Right forelimb (tissue), 1 donor: ENCODE measurements around the gene CD9.
A peak's percentile ranks its signal among the peaks of the same experiment; 100 is the strongest.
"Not testable (repeated sequence)": the region's sequence is repeated elsewhere in the genome, so short reads cannot be mapped to it uniquely, and the experiment has no call there.

ENCODE experiments used
- DNase-seq: peaks from one replicate; pipeline ENCODE4 v3.0.0-alpha.2; 2018

Gene CD9

DNA sequence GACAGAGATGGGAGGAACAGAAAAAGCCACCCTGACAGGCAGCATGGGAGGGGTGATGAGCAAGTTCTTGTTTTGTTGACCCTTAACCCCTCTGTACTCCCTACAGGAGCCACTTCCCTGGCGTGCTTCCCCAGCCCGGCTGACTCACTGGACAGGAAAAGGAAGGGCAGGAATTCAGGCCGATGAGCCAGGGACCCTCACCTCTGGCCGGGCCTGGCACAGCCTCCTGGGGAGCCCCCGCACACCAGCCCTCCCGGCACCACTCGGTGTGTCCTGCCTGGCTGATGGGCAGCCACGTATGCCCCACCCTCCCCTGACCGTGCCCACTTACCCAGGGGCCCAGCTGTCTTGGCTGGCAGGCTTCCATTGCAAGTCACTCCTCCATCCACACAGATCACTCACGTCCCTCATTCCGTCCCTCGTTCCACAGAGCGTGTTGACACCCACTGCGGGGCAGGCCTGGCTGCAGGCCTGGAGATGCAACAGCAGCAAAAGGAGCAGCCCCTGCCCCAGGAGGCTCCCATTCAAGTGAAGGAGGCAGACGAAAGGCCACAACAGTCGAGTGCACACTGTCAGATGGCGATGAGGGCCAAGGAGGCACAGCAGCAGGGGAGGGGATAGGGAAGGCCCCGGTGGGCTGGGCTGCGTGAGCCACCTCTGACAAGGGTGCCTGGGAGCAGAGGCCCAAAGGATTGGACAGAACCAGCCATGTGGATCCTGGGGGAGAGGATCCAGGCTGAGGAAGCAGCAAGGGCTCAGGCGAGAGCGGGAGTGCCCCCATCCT is 19.7 kb upstream of the CD9 start:
- DNase-seq = no peak

DNA sequence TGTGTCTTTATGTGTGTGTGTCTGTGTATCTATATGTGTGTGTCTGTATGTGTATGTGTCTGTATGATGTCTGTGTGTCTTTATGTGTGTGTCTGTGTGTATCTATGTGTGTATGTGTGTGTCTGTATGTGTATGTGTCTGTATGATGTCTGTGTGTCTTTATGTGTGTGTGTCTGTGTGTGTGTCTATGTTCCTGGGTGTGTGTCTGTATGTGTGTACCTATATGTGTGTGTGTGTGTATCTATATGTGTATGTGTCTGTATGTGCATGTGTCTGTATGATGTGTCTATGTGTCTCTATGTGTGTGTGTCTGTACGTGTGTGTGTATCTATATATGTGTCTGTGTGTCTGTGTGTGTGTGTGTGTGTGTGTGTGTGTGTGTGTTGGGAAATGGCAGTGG is 19.0 kb upstream of the CD9 start:
- DNase-seq = no peak

DNA sequence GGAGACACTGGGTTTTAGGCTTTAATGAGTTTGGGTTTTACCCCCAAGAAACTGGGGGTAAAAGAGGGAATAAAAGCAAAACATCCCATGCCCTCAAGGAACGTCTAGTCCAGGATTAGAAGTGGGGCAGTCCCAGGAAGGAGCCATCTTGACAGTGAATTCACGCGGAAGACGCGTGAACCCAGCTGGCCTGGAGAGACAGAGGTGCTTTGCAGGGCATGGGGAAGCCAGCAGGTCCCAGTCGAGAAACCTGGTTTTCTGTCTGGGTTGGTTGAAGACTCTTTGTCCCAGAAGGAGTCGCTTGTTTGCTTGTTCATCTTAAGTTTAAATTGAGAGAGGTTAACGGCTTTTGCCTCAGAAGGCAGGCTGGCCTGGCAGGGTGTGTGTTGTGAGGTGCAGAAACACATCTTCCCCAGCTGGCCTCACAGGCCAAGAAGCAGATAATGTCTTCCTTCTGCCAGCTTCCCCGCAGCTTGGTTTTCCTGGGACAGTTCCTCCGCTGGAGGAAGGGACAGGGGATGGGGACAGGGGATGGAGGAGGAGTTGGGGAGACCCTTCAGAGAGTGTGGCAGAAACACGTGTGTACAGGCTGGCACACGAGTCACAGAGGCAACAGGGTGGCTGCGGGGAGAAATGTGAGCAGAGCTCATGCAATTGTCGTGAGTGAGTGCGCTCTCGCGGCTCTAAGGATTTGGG is 18.5 kb upstream of the CD9 start:
- DNase-seq = no peak

DNA sequence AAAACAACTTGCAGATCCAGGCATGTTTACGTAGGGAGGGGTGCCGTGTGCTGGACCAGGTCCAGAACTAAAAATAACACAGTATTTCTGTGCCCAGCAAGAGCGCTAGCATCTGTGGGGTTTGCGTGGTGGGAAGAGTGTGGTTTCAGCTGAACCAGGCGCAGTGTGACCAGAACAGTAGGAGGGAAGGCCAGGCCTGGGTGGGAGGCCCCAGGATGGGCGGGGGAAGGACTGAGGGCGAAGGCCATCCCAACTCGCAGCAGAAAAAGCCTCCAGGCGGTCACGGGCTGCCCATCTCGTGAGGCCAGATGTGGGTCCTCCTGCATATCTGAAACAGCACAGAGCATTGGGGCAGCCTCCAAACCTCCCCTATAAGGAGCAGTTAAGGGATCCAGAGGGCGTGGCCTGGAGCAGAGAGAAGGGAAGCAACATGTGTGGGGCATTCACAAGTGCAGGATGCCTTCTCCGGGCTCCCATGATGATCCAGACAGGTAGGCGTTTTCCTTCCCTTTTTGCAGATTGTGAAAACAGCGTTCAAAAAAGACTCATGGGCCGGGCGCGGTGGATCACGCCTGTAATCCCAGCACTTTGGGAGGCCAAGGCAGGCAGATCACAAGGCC is 17.8 kb upstream of the CD9 start:
- no peak for DNase-seq

DNA sequence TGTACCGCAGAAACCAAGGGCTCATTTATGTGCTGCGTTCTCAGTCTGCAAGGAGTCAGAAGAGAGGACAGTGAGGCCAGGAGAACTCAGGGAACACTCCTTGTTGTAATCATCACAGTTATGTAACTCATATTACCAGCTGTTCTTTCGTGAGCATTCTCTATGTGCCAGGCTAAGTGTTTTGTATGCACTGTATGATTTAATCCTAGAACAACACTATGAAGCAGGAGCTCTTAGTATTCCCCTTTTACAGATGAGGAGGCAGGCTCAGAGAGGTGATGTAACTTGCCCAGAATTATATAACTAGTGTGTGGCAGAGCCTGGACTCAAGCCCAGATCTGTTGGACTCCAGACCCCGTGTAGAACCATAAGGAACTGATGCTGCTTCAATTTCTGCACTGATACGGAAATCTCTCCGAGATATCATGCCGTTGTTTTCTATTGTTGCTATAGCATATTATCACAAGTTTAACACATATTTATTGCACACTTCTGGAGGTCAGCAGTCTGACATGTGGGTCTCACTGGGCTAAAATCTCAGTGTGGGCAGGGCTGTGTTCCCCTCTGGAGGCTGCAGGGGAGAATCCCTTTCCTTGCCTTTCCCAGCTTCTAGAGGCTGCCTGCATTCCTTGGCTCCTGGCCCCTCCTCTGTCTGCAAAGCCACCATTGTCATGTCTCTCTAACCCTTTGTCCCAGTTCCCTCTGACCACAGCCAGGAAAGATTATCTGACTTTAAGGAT is 16.3 kb upstream of the CD9 start:
- DNase-seq = no peak

DNA sequence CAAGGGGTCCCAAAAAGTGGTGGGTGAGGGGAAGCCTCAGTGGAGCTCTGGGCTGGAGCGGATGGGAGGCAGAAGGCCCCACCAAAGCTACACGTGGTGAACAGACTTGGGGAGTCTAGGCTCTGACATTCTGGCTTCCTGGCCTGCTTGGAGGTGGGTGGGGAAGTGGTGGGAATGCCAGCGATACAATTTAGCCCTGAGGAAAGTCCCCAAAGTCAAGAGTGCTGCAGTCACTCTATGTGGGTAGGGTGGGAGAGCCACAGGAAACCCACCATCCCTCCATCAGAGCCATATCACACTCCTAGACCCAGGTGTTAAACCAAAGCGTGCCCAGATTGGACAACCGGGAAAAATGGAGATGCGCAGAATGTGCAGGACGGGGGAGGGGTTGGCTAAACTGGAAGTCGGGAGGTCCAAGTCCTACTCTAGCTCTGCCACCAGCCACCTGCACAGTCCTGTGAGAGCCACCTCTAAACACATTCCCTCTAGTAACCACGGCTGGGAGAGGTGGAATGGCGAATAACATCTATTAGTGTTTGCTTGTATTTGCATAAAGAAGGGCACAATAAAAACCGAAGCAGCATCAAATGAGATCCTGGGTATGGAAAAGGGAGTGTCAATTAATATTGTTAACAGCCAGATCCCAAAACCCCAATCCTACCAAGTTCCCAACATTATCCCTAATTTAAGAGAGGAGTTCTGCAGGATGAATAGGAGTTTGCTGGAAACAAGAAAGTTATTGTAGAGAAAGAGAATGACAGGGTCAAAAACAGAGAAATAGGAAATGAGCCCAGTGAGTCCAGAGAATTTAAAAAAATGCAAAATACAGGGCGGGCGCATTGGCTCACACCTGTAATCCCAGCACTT is 14.0 kb upstream of the CD9 start:
- DNase-seq = no peak

DNA sequence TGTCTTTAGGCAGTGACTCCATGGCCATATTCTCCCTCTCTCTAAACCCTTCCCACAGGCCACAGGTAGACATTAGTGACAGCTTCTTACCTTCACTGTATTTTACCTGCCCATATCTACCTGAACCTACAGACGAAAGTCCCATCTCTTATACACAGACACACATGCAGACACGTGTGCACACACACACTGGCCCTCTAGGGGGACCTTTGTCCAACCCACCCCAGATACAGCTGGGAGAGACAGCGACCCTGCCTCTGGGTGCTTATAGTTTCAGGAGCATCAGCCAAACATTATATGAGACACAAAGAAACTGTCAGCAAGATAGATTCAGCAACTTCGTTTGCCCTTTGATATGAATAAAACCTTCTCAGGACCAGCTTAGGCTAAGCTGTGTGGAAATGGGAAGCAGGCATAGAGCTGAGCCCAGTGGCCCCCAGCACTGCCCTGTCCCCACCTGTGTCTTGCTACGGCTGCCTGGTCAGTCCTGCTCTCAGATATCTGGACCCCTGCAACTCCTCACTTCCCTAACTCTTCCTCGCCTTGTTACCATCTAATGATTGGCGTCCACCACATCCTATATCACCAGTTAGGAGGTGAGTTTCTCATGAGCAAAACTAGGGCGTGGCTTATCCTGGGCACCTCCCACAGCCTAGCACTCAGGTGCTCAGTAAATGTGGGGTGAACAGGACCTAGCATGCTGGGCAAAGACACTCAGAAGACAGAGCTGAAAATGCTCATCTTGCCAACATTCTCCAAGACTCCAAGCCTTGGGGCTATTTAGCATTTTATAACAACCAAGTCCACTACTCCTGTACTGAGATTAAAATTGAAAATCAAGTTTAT is 12.0 kb upstream of the CD9 start:
- DNase-seq = no peak

DNA sequence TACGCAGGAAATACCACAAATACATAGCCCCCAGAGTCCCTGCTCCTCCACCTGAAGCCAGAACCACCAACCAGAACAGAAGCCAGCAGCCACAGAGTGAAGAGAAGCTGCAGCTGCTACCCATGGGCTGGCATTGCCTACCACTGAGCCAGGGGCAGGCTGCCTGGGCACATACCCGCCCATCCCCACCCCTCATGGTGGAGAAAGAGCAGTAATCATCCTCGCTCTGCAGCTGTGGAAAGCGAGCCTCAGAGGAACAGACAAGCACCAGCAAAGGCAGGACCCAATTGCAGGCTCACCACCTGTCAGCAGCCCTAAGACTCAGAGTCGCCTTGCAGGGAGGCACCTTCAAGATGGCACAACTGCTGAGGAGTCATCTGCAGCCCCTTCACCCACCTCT is 11.2 kb upstream of the CD9 start:
- peak; percentile 35 for DNase-seq

DNA sequence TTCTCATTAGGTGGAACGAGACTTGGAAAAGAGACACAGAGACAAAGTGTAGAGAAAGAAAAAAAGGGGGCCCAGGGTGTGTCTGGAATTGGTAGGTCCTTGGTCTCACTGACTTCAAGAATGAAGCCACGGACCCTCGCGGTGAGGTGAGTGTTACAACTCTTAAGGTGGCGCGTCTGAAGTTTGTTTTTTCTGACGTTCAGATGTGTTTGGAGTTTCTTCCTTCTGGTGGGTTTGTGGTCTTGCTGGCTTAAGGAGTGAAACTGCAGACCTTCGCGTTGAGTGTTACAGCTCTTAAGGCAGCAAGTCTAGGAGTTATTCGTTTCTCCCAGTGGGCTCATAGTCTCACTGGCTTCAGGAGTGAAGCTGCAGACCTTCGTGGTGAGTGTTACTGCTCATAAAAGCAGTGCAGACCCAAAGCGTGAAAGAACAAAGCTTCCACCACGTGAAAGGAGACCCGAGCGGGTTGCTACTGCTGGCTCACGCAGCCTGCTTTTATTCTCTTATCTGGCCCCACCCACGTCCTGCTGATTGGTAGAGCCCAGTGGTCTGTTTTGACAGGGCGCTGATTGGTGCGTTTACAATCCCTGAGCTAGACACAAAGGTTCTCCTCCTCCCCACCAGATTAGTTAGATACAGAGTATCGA is 10.1 kb upstream of the CD9 start:
- peak; percentile 27 for DNase-seq

DNA sequence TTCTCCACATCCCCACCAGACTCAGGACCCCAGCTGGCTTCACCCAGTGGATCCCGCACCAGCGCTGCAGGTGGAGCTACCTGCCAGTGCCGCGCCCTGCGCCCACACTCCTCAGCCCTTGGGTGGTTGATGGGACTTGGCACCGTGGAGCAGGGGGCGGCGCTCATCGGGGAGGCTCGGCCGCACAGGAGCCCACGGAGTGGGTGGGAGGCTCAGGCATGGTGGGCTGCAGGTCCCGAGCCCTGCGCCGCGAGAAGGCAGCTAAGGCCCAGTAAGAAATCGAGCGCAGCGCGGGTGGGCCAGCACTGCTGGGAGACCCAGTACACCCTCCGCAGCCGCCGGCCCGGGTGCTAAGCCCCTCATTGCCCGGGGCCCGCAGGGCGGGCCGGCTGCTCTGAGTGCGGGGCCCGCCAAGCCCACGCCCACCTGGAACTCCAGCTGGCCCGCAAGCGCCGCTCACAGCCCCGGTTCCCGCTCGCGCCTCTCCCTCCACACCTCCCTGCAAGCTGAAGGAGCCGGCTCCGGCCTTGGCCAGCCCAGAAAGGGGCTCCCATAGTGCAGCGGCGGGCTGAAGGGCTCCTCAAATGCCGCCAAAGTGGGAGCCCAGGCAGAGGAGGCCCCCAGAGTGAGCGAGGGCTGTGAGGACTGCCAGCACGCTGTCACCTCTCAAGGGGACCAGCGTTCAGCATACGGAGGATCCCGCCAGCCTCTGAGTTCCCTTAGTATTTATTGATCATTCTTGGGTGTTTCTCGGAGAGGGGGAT is 9.3 kb upstream of the CD9 start:
- not testable (repeated sequence) for DNase-seq

DNA sequence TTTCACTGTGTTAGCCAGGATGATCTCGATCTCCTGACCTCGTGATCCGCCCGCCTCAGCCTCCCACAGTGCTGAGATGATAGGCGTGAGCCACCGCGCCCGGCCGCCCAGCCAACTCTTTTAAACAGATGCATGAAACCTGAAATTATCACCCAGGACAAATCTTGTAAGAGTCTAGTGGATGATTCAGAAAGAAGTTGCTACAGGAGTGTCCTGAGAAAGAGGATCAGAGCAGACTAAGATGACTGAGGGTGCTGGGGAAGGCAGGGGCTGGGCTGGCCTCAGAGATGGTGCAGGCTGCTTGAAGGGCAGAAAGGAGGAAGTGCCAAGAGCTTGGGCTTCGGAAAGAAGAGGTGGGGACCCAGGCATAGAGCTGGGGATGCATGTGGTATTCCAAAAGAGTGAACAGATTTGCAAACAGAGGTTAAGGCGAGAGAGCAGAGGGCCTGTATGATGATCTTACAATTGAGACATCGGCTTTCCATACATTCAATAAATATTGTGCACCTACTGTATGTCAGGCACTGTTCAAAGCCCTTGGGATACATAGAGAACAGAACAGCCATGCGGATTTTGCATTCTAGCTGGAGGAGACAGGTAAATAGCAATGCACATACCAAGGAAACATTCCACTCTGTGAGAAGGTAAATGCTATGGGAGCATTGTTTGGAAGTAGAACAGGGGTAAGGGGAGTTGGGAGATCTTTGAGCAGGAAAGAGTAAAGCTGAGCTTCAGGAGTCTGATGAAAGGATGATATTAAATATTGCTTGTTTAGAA is 7.4 kb upstream of the CD9 start:
- no peak for DNase-seq

DNA sequence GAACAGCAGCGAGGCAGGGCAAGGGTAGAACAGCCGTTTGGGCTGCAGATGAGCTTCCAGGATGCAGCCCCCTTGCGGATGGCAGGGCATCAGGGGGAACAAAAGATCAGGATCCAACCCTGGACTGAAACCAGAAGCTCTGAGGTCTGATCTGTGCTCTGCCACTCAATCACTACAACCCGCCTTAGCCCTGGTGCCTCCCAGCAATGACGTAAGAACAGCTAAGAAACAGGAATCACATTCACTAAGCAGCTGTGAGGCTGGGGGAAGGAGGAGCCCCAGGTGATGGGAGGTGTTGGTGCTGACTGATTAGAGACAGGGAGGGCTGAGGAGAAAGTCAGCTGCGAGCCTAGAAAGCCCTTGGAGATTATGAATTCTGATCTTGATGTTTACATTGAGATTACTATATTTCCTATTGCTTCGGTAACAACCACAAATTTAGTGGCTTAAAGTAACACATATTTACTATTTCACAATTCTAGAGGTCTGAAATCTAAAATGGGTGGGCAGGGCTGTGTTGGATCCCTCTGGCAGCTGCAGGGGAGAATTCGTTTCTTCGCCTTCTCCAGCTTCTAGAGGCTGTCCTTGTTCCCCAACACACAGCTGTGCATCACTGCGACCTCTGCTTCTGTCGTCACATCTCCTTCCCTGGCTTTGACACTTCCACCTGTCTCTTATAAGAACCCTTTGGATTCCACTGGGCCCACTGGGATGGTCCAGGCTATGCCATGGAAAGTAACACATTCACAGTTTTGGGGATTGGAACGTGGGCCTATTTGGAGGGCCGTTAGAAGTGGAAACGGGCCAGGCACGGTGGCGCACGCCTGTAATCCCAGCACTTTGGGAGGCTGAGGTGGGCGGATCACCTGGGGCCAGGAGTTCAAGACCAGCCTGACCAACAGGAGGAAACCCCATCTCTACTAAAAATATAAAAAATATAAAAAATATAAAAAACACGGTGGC is 6.1 kb upstream of the CD9 start:
- no peak for DNase-seq

DNA sequence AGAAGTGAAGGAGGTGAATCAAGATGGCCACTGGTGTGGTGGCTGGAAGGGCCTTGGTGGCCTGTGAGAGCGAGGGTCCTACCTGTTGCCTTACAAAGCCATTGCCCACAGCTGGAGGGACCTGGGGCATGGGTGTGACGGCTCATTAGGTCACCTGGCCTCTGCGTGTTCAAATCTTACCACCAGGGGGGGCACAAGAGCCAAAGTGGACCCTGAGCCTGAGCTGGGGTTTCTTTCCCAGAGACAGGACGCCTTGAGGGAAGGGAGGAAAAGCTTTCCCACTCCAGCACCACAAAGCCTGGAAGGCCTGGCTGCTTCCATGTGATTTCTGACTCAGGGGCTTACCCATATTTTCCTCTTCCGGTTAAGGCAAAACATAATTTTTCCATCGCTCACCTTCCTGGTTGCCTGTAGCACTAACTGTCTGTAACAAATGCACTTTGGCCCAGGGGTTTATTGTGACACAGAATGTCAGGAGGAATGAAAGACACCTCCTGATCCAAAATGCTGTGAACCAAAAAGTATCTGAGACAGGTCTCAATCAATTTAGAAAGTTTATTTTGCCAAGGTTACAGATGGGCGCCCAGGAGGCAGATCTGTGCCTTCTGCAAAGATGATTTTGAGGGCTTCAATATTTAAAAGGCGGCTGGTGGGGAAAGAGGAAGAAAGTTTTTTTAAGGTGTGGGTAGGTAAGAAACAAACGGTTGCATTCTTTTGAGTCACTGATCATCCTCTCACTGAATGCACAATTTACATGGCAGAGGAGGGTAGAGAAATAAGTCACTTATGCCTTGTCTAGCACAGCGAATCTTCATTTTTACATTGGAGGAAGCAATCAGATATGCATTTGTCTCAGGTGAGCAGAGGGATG is 4.3 kb upstream of the CD9 start:
- peak; percentile 91 for DNase-seq

DNA sequence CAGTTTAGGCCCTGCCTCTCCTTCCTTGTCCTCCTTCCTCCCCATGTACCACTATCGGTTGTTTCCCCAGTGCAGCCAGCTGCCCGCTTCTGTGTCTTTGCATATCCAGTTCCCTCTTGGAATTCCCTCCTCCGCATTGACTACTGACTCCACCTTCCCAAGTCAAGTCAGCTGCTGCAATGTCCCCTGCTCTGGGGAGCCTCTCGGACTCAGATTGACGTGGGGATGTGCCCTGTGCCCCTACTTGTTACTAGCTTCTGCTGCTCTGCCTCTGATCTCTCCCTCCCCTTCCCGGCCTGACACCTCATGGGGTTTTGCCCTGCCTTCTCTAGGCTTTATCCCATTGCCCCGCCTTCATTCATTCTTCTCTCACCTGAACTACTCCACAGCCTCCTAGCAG is 2.1 kb upstream of the CD9 start:
- no peak for DNase-seq

DNA sequence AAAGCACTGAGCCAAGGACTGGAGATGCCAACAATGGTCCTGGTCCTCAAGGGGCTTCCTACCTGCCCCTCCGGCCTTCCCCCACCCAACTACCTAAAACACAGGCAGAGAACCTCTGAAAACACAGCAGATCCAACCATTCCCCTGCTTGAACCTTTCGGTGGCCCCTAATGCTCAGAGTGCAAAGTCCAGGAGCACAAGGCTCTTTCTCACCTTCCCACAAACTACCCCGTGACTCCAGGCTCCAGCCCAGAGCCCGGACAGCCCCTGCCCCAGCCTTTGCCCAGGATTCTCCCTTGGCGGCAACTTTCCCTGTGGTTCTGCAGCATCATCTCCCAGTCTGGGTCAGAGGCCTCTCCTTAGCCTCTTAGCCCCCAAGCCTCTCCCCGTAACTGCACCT is 1.6 kb upstream of the CD9 start:
- DNase-seq = no peak

DNA sequence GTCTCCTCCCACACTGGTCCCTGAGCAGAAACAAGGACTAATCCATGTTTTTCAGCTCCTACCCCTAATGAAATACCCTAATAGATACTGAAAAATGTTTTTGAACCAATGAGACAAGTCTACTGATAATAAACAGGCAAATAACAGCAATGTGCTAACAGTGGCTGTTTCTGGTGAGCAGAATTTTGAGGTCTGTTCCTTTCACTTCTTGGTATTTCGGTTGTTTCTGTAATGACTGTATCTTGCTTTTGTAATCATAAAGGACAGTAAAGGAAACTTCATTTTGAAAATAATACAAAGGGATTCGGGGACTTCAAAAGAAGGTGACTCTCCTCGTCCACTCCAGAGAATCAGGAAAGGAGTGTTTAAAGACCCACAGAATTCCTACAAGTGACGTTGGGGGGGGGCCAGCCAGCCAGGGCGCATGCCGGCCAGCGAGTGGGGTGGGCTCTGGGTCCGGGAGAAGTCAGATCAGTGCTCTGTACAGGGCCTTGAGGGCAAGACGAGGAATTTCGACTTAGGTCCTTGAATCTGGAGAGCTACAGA is 1.1 kb upstream of the CD9 start:
- no peak for DNase-seq
